GM12878 (cell line): ENCODE data around the gene ARHGAP1. TPM values are rescaled to one million over a fixed set of nuclear protein-coding genes. Genes with fewer than 3 reads are reported as not detected.

ENCODE experiments used
- ATAC-seq: fragments of 200-7000 bp; cut with Tn5 transposase; 3 replicates; pipeline ENCODE4 v1.9.1; 2020; ENCODE audit warnings: mild to moderate bottlenecking, moderate library complexity
- BruUV-seq: library from RNA; stranded (reverse); fragments of 400-500 nt; replicated peaks from 2 replicates; lab custom pipeline; 2021; lab: Mats Ljungman, UMichigan
- CTCF ChIA-PET: fragments of 300-600 bp; sonication (Branson Sonifier 250); formaldehyde crosslinking; extraction: SDS; loops from one replicate; lab custom pipeline; 2021; ENCODE audit warnings: inconsistent platforms; lab: Yijun Ruan, JAX
- POLR2A ChIA-PET: fragments of 350-600 bp; formaldehyde crosslinking; extraction: SDS; loops from one replicate; lab custom pipeline; 2021; ENCODE audit warnings: inconsistent platforms; lab: Charles Lee
- RAD21 ChIA-PET: fragments of 300-600 bp; sonication (Branson Sonifier 250); formaldehyde crosslinking; loops from one replicate; lab custom pipeline; 2023; ENCODE audit warnings: antibody characterized with exemption; ENCODE audit not compliant: unreplicated experiment; lab: Charles Lee
- SMC1A ChIA-PET: fragments of 300-600 bp; sonication (Branson Sonifier 250); formaldehyde crosslinking; loops from one replicate; lab custom pipeline; 2023; ENCODE audit not compliant: unreplicated experiment, uncharacterized antibody; lab: Charles Lee
- DNase-seq: peaks from one replicate; pipeline ENCODE4 v3.0.0-alpha.2; 2011; ENCODE audit warnings: low read depth, low spot score
- FAIRE-seq: peaks from 3 replicates; lab custom pipeline; 2011; peaks lifted over from hg19 to GRCh38; lab: Jason Lieb, UNC
- H2AFZ ChIP-seq: 2 replicates; pipeline ENCODE4 v1.6.0; 2011; ENCODE audit warnings: low read depth, low read length, control low read depth; ENCODE audit not compliant: control insufficient read depth
- H3K27ac ChIP-seq: 2 replicates; pipeline ENCODE4 v1.5.1; 2011; ENCODE audit warnings: control low read depth; ENCODE audit not compliant: control insufficient read depth, insufficient read depth
- H3K27me3 ChIP-seq, 2 experiments: replicated peaks in 1 of 2; 2 replicates each; pipeline versions ENCODE4 v1.6.0 to v1.6.1; 2011; ENCODE audit warnings: low read length in 1 of 2; ENCODE audit not compliant: control insufficient read depth in 2 of 2, insufficient read depth in 2 of 2
- H3K36me3 ChIP-seq, 2 experiments: 2 replicates each; pipeline ENCODE4 v1.5.1; 2011; ENCODE audit warnings: low read length in 1 of 2; ENCODE audit not compliant: control insufficient read depth in 2 of 2, insufficient read depth in 2 of 2
- H3K4me1 ChIP-seq: 2 replicates; pipeline ENCODE4 v1.6.1; 2011; ENCODE audit warnings: mild to moderate bottlenecking, low read length, moderate library complexity, mixed read lengths; ENCODE audit not compliant: control insufficient read depth, insufficient read depth
- H3K4me2 ChIP-seq: 2 replicates; pipeline ENCODE4 v1.6.0; 2011; ENCODE audit warnings: control low read depth; ENCODE audit not compliant: control insufficient read depth, insufficient read depth
- H3K4me3 ChIP-seq: fragments of 200-600 bp; sonication (generic); 2 replicates; pipeline ENCODE4 v1.5.1; 2016
- H3K79me2 ChIP-seq: 2 replicates; pipeline ENCODE4 v1.6.0; 2011; ENCODE audit warnings: low read length; ENCODE audit not compliant: control insufficient read depth, insufficient read depth
- H3K9ac ChIP-seq: 2 replicates; pipeline ENCODE4 v1.8.0; 2011; ENCODE audit warnings: low read length, control low read depth, mixed read lengths; ENCODE audit not compliant: control insufficient read depth, insufficient read depth
- H3K9me3 ChIP-seq: replicated peaks from 3 replicates; pipeline ENCODE4 v1.5.1; 2011; ENCODE audit warnings: mild to moderate bottlenecking, low read length; ENCODE audit not compliant: control insufficient read depth, insufficient read depth
- H4K20me1 ChIP-seq: 2 replicates; pipeline ENCODE4 v1.6.0; 2011; ENCODE audit not compliant: control insufficient read depth, insufficient read depth
- BCL3 ChIP-seq: IDR thresholded peaks from 2 replicates; pipeline ENCODE4 v1.6.1; 2011; ENCODE audit warnings: borderline replicate concordance, low read depth, mild to moderate bottlenecking, moderate library complexity, low read length; ENCODE audit not compliant: insufficient read depth, poor library complexity, severe bottlenecking
- CBFB ChIP-seq: IDR thresholded peaks from 2 replicates; pipeline ENCODE4 v1.6.1; 2016; ENCODE audit warnings: antibody characterized with exemption, low read depth
- E2F4 ChIP-seq: IDR thresholded peaks from 2 replicates; pipeline ENCODE4 v1.6.1; 2012; ENCODE audit warnings: low read depth, low read length, improper control_type of control experiment
- HDGF ChIP-seq: fragments of 450-650 bp; IDR thresholded peaks from 2 replicates; pipeline ENCODE4 v1.6.1; 2016; ENCODE audit warnings: antibody characterized with exemption
- IKZF1 ChIP-seq: fragments of 450-650 bp; conservative IDR thresholded peaks from 2 replicates; pipeline ENCODE4 v1.6.1; 2017; ENCODE audit warnings: antibody characterized with exemption, mild to moderate bottlenecking
- JUNB ChIP-seq: IDR thresholded peaks from 2 replicates; pipeline ENCODE4 v1.6.1; 2016; ENCODE audit warnings: antibody characterized with exemption, mild to moderate bottlenecking
- KAT2A ChIP-seq: conservative IDR thresholded peaks from 2 replicates; pipeline ENCODE4 v1.6.1; 2011; ENCODE audit warnings: low read depth, low read length; ENCODE audit not compliant: control insufficient read depth
- MYC ChIP-seq: IDR thresholded peaks from 2 replicates; pipeline ENCODE4 v1.6.1; 2011; ENCODE audit warnings: mild to moderate bottlenecking, low read length, moderate library complexity, inconsistent platforms; ENCODE audit not compliant: insufficient read depth, insufficient replicate concordance, insufficient read length, severe bottlenecking
- NR2C1 ChIP-seq: fragments of 450-650 bp; IDR thresholded peaks from 2 replicates; pipeline ENCODE4 v1.6.1; 2017; ENCODE audit warnings: antibody characterized with exemption, mild to moderate bottlenecking, moderate library complexity
- NR2C2 ChIP-seq: IDR thresholded peaks from 2 replicates; pipeline ENCODE4 v1.6.1; 2011; ENCODE audit warnings: borderline replicate concordance, low read depth; ENCODE audit not compliant: control insufficient read depth, insufficient read length
- PAX8 ChIP-seq: fragments of 450-650 bp; IDR thresholded peaks from 2 replicates; pipeline ENCODE4 v1.6.1; 2017; ENCODE audit warnings: mild to moderate bottlenecking, moderate library complexity
- SIX5 ChIP-seq: IDR thresholded peaks from 2 replicates; pipeline ENCODE4 v1.6.1; 2011; ENCODE audit warnings: mild to moderate bottlenecking, low read depth, low read length, moderate library complexity; ENCODE audit not compliant: severe bottlenecking
- STAT3 ChIP-seq: IDR thresholded peaks from 2 replicates; pipeline ENCODE4 v1.6.1; 2011; ENCODE audit warnings: low read depth, low read length, improper control_type of control experiment
- WRNIP1 ChIP-seq: IDR thresholded peaks from 2 replicates; pipeline ENCODE4 v1.6.1; 2011; ENCODE audit warnings: low read depth, low read length, improper control_type of control experiment, borderline replicate concordance
- ZNF384 ChIP-seq: IDR thresholded peaks from 2 replicates; pipeline ENCODE4 v1.6.1; 2012; ENCODE audit warnings: low read depth, mild to moderate bottlenecking, low read length, improper control_type of control experiment, borderline replicate concordance
- ZSCAN29 ChIP-seq: fragments of 450-650 bp; IDR thresholded peaks from 2 replicates; pipeline ENCODE4 v1.6.1; 2017; ENCODE audit warnings: mild to moderate bottlenecking, moderate library complexity
- WGBS: methylation state at CpG from one replicate; pipeline ENCODE4 v1.1.6; 2016; ENCODE audit warnings: low lambda C conversion rate; ENCODE audit not compliant: insufficient replicate concordance, insufficient coverage; ENCODE audit errors: missing lambda C conversion rate; 5-methylcytosine and 5-hydroxymethylcytosine counted together
- in situ Hi-C: fragments of 300-500 bp; cut with MboI; formaldehyde crosslinking; loops from 9 replicates; pipeline ENCODE4 v1.14.3; 2018; ENCODE audit warnings: mixed read lengths
- intact Hi-C: fragments of 100-400 bp; cut with micrococcal nuclease; formaldehyde crosslinking; loops from one replicate; pipeline ENCODE4 v1.14.2; 2022; ENCODE audit not compliant: unreplicated experiment
- polyA plus RNA-seq, 11 experiments: library from polyadenylated mRNA; depleted of rRNA in 4 of 11; unstranded in 6 of 11; stranded (reverse) in 5 of 11; fragments of >200 nt; fragmentation: Nextera tagmentation in 4 of 11; fragmentation: Illumina TruSeq in 1 of 11; extraction: Ambion mirVana in 4 of 11; extraction: Trizol in 1 of 11; gene quantifications; 1 replicate in 1 of 11; 2 replicates in 10 of 11; pipeline versions ENCODE4 v1.2.1 to v1.2.3, GENCODE V29; 2011 to 2016; ENCODE audit warnings: inconsistent platforms in 2 of 11, missing spikeins in 2 of 11, low read depth in 1 of 11
- total RNA-seq, 4 experiments: library from RNA; depleted of rRNA in 3 of 4; stranded (reverse); fragments of >200 nt in 3 of 4; fragmentation: Illumina TruSeq in 1 of 4; extraction: Trizol in 1 of 4; gene quantifications; 2 replicates each; pipeline versions ENCODE4 v1.2.1 to v1.2.3, GENCODE V29; 2013 to 2021
- TF ChIP-seq, protein P1 (sequence below): fragments of 150-350 bp; IDR thresholded peaks from 2 replicates; pipeline ENCODE4 v1.6.1; 2014; ENCODE audit warnings: mild to moderate bottlenecking, low read depth, low read length
- TF ChIP-seq, protein P2 (sequence below): fragments of 150-350 bp; IDR thresholded peaks from 2 replicates; pipeline ENCODE4 v1.6.1; 2016; ENCODE audit warnings: low read depth, low read length

The ARHGAP1 gene
- total and polyA plus RNA-seq, 10 of the 15 experiments (the other 5 are each of a cell fraction or from before 2014, with no cell fraction given) = 4.3 to 45.5 (median 23.2) TPM

GRCh38 chr11:46728659-46729040 lies 28.2 kb upstream of the ARHGAP1 start:
- no TSS peak for BruUV-seq
- Histone ChIP-seq H3K4me2 (no peak overlapping the region), H3K4me1 (no peaks in the 10 kb centered on the region), H3K27me3 (no peaks in the 10 kb centered on the region), H3K36me3 (no peaks in the 10 kb centered on the region), H3K79me2 (no peaks in the 10 kb centered on the region), H4K20me1 (no peaks in the 10 kb centered on the region), H2AFZ (no peak overlapping the region), H3K9me3 (no peaks in the 10 kb centered on the region), H3K27ac (no peak overlapping the region), H3K9ac (no peak overlapping the region), H3K4me3 (no peak overlapping the region)
- intact Hi-C loops (no loop called here), in situ Hi-C loops (no loop called here)
- POLR2A ChIA-PET = no interaction called here
- FAIRE-seq (no peak), ATAC-seq (no peak), DNase-seq (no peak)
- no peak for TF ChIP-seq STAT3
- TF ChIP-seq E2F4 = no peak
- TF ChIP-seq HDGF = no peak
- no peak for TF ChIP-seq NR2C2
- TF ChIP-seq, protein P1, sequence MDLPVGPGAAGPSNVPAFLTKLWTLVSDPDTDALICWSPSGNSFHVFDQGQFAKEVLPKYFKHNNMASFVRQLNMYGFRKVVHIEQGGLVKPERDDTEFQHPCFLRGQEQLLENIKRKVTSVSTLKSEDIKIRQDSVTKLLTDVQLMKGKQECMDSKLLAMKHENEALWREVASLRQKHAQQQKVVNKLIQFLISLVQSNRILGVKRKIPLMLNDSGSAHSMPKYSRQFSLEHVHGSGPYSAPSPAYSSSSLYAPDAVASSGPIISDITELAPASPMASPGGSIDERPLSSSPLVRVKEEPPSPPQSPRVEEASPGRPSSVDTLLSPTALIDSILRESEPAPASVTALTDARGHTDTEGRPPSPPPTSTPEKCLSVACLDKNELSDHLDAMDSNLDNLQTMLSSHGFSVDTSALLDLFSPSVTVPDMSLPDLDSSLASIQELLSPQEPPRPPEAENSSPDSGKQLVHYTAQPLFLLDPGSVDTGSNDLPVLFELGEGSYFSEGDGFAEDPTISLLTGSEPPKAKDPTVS = no peak
- TF ChIP-seq ZNF384 = no peak
- no peak for TF ChIP-seq JUNB
- no peak for TF ChIP-seq WRNIP1
- TF ChIP-seq MYC = no peak
- TF ChIP-seq, protein P2, sequence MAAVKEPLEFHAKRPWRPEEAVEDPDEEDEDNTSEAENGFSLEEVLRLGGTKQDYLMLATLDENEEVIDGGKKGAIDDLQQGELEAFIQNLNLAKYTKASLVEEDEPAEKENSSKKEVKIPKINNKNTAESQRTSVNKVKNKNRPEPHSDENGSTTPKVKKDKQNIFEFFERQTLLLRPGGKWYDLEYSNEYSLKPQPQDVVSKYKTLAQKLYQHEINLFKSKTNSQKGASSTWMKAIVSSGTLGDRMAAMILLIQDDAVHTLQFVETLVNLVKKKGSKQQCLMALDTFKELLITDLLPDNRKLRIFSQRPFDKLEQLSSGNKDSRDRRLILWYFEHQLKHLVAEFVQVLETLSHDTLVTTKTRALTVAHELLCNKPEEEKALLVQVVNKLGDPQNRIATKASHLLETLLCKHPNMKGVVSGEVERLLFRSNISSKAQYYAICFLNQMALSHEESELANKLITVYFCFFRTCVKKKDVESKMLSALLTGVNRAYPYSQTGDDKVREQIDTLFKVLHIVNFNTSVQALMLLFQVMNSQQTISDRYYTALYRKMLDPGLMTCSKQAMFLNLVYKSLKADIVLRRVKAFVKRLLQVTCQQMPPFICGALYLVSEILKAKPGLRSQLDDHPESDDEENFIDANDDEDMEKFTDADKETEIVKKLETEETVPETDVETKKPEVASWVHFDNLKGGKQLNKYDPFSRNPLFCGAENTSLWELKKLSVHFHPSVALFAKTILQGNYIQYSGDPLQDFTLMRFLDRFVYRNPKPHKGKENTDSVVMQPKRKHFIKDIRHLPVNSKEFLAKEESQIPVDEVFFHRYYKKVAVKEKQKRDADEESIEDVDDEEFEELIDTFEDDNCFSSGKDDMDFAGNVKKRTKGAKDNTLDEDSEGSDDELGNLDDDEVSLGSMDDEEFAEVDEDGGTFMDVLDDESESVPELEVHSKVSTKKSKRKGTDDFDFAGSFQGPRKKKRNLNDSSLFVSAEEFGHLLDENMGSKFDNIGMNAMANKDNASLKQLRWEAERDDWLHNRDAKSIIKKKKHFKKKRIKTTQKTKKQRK = no peak
- TF ChIP-seq ZSCAN29 = no peak
- TF ChIP-seq PAX8 = no peak
- no peak for TF ChIP-seq BCL3
- no peak for TF ChIP-seq SIX5
- TF ChIP-seq NR2C1 = no peak
- TF ChIP-seq KAT2A = no peak
- TF ChIP-seq CBFB = no peak
- no peak for TF ChIP-seq IKZF1
- SMC1A ChIA-PET = no interaction called here
- CTCF ChIA-PET = interaction anchor here (0.6 kb wide), 1 partner anchor 412 kb away, joined by 4 read pairs; no protein-coding TSS in a partner anchor
- WGBS = 55% methylated on average over 9 of the region's 9 CpGs
- RAD21 ChIA-PET = no interaction called here
